MG63 (cell line): Measurements from ENCODE around the gene FHL2. TPM values are rescaled to one million over a fixed set of nuclear protein-coding genes. Genes with fewer than 3 reads are reported as not detected.
A peak's percentile ranks its signal among the peaks of the same experiment; 100 is the strongest.

Experiments
- DNase-seq: peaks from one replicate; pipeline ENCODE4 v3.0.0-alpha.2; 2020
- H3K27me3 ChIP-seq: fragments of 250-450 bp; sonication (Bioruptor Pico); 2 replicates; pipeline ENCODE4 v1.5.1; 2020; ENCODE audit warnings: mild to moderate bottlenecking, moderate library complexity
- H3K36me3 ChIP-seq: fragments of 250-450 bp; sonication (Bioruptor Pico); 2 replicates; pipeline ENCODE4 v1.5.1; 2020; ENCODE audit warnings: mild to moderate bottlenecking, moderate library complexity
- H3K4me3 ChIP-seq: fragments of 250-450 bp; sonication (Bioruptor Pico); 2 replicates; pipeline ENCODE4 v1.5.1; 2020; ENCODE audit warnings: mild to moderate bottlenecking, moderate library complexity
- H3K9me3 ChIP-seq: fragments of 250-450 bp; sonication (Bioruptor Pico); 2 replicates; pipeline ENCODE4 v1.5.1; 2020; ENCODE audit warnings: mild to moderate bottlenecking, moderate library complexity
- total RNA-seq: library from RNA; depleted of rRNA; stranded (reverse); fragments of >200 nt; shearing (Covaris generic); gene quantifications from 2 replicates; pipeline ENCODE4 v1.2.3, GENCODE V29; 2014; ENCODE audit warnings: low replicate concordance; rRNA removed

Gene FHL2, protein sequence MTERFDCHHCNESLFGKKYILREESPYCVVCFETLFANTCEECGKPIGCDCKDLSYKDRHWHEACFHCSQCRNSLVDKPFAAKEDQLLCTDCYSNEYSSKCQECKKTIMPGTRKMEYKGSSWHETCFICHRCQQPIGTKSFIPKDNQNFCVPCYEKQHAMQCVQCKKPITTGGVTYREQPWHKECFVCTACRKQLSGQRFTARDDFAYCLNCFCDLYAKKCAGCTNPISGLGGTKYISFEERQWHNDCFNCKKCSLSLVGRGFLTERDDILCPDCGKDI
- 166 and 245 TPM in 2 replicates for total RNA-seq

- Histone ChIP-seq H3K27me3 (no peaks in the 10 kb centered on the region), H3K9me3 (no peaks in the 10 kb centered on the region), H3K36me3 (peaks cover 47% of the 10 kb centered on the region), H3K4me3 (peak within 1 kb of the TSS; percentile 96)
- DNase-seq = peak; percentile 90
Observed at GRCh38 chr2:105398336-105399206, at the start of gene FHL2. Gene FHL2 (minus strand): TSS chr2:105399051. CDS start chr2:105386516, 12,535 bp downstream.

- no peak for DNase-seq
- Histone ChIP-seq H3K9me3 (no peaks in the 10 kb centered on the region), H3K27me3 (no peaks in the 10 kb centered on the region), H3K36me3 (no peaks in the 10 kb centered on the region), H3K4me3 (no peak overlapping the region)
Observed at GRCh38 chr2:105447476-105447875, 48.6 kb upstream of the FHL2 start.

GRCh38 chr2:105446501-105446900, 47.6 kb upstream of the FHL2 start:
- Histone ChIP-seq H3K4me3 (no peak overlapping the region), H3K36me3 (no peaks in the 10 kb centered on the region), H3K27me3 (no peaks in the 10 kb centered on the region), H3K9me3 (no peaks in the 10 kb centered on the region)
- no peak for DNase-seq

DNA sequence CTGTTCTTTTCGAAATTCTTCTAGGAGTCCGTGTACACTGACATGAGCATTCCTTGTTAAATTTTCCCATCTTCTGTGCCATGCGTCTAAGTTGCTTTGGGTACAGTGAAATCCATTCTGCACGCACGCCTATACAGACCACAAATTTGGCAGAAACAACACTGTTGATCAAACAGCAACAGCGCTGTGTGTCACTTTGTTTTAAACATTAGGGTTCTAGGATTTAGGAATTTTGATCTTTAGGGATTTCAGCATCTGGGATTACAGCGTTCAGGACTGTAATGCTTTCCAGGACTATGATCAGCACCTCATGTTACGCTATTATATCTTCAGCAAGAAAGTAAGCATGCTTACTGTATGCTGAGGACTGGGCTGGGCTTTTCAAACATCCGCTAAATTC, 47.1 kb upstream of the FHL2 start:
- Histone ChIP-seq H3K36me3 (no peaks in the 10 kb centered on the region), H3K4me3 (no peak overlapping the region), H3K27me3 (no peaks in the 10 kb centered on the region), H3K9me3 (no peaks in the 10 kb centered on the region)
- DNase-seq = no peak

DNA sequence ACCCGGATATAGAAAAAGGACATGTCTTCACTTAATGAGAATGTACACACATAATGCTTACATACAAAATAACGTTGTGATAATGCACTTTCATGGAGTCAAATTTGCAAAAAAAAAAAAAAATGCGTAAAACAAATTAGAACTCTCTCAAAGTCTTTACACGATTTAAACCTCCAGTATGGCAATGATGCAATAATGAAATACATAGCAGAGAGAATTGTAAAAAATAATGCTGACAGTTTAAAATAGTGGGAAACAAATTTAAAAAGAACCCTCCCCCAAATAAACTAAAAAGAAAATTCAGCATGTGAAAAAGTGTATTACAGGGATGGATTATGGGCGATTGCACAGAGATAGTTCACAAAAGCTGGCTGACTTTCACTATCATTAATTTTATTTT, 46.6 kb upstream of the FHL2 start:
- no peaks in the 10 kb centered on the region for H3K36me3 ChIP-seq
- H3K4me3 ChIP-seq = no peak overlapping the region
- no peaks in the 10 kb centered on the region for H3K9me3 ChIP-seq
- DNase-seq = no peak
- H3K27me3 ChIP-seq = no peaks in the 10 kb centered on the region

DNA sequence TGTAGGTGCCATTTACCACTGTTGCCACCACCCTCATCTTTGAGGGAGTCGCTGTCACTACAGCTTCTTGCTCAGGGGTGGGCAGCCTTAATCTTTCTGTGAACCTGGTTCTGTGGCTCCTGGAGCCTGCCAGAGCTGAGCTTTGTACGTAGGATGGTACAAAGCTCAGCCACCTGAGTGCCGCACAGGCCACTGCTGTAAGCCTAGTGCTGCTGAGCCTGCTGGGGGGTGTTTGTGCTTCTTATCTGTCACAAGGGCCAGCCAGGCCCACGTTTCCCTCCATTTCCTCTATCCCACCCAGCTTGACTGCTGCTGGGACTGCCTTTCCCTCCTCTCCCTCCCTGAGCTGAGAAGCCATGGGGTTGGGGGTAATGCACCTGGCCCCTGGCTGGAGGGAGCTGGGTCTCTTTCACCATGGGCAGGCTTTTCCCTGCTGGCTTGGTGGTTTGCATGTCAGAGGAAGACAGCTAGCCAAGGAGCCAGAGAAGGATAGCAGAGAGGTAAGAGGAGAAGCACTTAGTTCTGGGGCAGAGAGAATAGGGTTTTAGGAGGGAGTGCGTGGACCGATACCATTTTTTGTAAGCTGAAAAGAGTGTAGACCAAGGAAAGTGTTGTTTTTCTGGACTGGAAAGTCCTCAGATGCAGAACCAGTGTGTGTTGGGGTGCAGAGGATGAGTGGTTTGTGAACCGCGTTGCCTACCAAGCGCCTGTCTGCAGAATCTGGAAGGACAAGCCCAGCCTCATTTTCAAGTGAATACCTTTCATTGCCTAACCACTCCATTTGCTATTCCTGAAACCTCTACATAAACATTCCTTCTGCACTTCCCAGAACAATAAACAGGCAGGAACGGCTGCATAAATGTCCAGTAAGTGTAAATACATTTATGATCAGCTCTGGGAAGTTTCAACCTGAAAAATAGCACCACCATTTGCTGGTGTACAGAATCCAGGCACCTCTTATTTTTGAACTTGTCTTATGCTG, 45.1 kb upstream of the FHL2 start:
- no peak for DNase-seq
- no peaks in the 10 kb centered on the region for H3K9me3 ChIP-seq
- no peaks in the 10 kb centered on the region for H3K36me3 ChIP-seq
- no peak overlapping the region for H3K4me3 ChIP-seq
- H3K27me3 ChIP-seq = no peaks in the 10 kb centered on the region

GRCh38 chr2:105442721-105443120, 43.9 kb upstream of the FHL2 start:
- no peak overlapping the region for H3K4me3 ChIP-seq
- H3K36me3 ChIP-seq = no peaks in the 10 kb centered on the region
- H3K9me3 ChIP-seq = no peaks in the 10 kb centered on the region
- no peak for DNase-seq
- H3K27me3 ChIP-seq = no peaks in the 10 kb centered on the region

DNA sequence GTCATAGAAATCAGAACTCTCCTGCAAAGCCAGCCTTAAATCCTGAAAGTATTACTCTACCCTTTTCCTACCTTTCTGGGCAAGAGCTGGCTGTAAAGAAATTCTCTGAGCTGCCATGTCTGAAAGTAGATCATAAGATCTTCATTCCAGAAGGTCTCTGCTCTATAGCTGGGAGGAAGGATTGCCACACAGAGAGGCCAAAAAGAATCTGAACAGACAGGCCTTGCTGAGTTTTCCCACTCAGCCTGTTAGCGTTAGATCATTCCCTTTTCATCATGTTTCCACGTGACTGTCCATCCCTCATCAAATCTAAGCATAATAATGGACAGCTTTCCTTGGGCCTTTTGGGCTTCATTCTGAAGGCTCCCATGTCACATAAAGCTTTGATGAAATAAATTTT, 43.2 kb upstream of the FHL2 start:
- Histone ChIP-seq H3K4me3 (no peak overlapping the region), H3K27me3 (no peaks in the 10 kb centered on the region), H3K36me3 (no peaks in the 10 kb centered on the region), H3K9me3 (no peaks in the 10 kb centered on the region)
- no peak for DNase-seq

DNA sequence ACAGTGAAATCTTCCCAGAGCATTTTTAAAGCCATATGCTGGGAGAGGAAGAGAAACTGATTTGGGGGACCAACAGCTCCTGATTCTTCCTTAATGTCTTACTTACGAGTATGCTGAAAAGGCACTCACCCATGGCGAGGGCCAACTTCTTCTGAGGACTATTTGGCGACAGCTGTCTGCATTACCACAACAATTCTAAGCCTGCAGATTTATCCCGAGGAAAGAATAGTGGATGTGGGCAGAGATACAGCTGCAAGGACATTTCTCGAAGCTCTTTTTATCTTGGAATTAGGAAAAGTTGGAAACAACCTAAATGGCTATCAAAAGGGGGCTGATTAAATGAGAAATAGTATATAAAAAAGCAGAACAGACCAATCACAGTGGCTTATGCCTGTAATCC, 40.3 kb upstream of the FHL2 start:
- no peaks in the 10 kb centered on the region for H3K9me3 ChIP-seq
- H3K27me3 ChIP-seq = no peaks in the 10 kb centered on the region
- H3K36me3 ChIP-seq = no peaks in the 10 kb centered on the region
- no peak for DNase-seq
- no peak overlapping the region for H3K4me3 ChIP-seq

- DNase-seq = peak; percentile 16
- no peak overlapping the region for H3K4me3 ChIP-seq
- no peaks in the 10 kb centered on the region for H3K36me3 ChIP-seq
Observed at GRCh38 chr2:105438104-105438929, 39.5 kb upstream of the FHL2 start.

DNA sequence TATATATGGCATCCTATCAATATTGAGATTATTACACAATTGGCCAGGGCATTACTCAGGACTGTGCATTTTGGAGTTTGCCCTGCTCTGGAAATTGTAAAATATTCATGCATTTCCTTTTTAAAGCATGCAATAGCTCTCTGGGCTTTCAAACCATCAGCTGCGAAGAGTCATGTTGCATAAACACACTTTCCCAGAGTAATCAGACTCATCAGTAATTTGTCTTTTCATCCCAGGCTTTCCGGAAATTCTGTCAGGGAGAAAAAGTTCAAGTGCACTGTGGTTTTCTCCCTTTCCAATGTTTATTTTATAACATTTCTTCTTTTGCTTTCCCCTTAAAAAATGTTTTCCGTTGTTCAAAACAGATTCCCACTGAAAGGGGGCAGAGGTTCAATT, 38.9 kb upstream of the FHL2 start:
- Histone ChIP-seq H3K27me3 (no peaks in the 10 kb centered on the region), H3K36me3 (no peaks in the 10 kb centered on the region), H3K9me3 (no peaks in the 10 kb centered on the region), H3K4me3 (no peak overlapping the region)
- peak; percentile 14 for DNase-seq

More at GRCh38 chr2:105438104-105438929, 39.5 kb upstream of the FHL2 start:
- no peaks in the 10 kb centered on the region for H3K9me3 ChIP-seq
- no peaks in the 10 kb centered on the region for H3K27me3 ChIP-seq

GRCh38 chr2:105432749-105433148, 33.9 kb upstream of the FHL2 start:
- Histone ChIP-seq H3K4me3 (no peak overlapping the region), H3K27me3 (no peaks in the 10 kb centered on the region), H3K36me3 (no peaks in the 10 kb centered on the region), H3K9me3 (no peaks in the 10 kb centered on the region)
- no peak for DNase-seq

GRCh38 chr2:105432044-105432399, 33.2 kb upstream of the FHL2 start:
- H3K4me3 ChIP-seq = no peak overlapping the region

DNA sequence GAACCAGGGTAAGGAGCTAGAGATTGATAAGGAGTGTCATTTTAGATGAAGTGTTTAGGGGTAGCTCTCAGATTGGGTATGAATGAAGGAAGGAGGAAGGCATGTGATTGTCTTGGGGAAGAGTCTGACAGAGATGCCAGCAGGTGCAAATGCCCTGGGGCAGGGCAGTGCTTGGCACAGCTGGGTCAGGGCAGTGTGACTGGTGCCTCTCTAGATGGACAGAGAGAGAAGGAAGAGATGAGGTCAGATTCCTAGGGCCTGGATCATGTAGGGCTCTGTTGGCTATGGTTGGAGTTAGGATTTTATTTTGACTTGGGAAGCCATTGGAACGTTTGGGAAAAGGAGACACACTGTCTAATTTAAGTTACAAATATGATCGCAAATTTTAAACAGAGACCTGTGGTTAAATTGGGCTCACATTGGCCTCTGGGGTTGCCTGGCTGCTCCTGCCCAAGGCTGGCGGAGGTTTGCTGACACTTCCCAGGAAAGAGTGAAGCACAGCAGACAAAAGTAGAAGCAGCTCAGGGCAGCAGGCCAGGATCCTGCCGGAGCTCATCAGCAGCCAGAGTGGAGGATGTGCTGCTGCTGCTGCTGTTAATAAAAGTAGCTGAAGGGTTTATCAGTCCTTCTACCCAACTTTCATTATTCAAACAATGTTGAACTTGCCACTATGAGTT, 32.7 kb upstream of the FHL2 start:
- Histone ChIP-seq H3K9me3 (no peaks in the 10 kb centered on the region), H3K27me3 (no peaks in the 10 kb centered on the region), H3K36me3 (no peaks in the 10 kb centered on the region), H3K4me3 (no peak overlapping the region)
- peak; percentile 76 for DNase-seq

More at GRCh38 chr2:105432044-105432399, 33.2 kb upstream of the FHL2 start:
- no peaks in the 10 kb centered on the region for H3K36me3 ChIP-seq
- no peak for DNase-seq
- H3K27me3 ChIP-seq = no peaks in the 10 kb centered on the region
- no peaks in the 10 kb centered on the region for H3K9me3 ChIP-seq

DNA sequence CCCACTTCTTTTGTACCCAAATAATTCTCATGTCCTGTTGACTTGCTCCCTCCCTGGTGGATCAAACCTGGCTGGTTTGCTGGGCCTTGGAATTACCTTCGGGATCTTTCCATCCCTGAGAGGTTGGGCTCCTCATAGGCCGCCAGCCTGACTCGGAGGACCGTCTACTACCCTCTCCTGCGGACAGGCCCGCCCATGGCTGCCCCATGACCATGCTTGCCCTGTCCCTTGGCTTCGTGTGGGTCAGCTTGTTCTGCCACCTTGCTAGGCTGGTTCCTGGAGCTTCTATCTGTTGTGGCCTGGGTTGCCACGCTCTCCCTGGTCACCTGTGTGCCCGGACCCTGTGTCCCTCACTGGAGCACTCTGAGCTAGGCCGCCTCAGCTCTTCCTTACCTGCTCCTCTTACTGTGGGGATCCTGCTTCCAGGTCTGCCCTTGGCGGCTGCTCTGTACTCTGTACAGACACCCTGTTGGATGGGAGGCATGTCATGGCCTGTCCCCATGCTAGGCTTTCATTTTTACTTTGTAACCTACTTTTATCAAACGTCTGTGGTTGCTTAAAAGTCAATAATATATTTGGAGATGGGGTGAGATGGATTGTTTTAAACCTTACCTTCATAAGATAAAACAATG, 29.7 kb upstream of the FHL2 start:
- no peak for DNase-seq
- Histone ChIP-seq H3K9me3 (no peaks in the 10 kb centered on the region), H3K4me3 (no peak overlapping the region), H3K36me3 (no peaks in the 10 kb centered on the region), H3K27me3 (no peaks in the 10 kb centered on the region)
